Osteoblast (primary cell): Measurements from ENCODE around the gene FOXJ1. TPM values are rescaled to one million over a fixed set of nuclear protein-coding genes. Genes with fewer than 3 reads are reported as not detected.

Experiments
- DNase-seq: peaks from one replicate; pipeline ENCODE4 v3.0.0; 2011; ENCODE audit warnings: low spot score, mixed read lengths; ENCODE audit not compliant: insufficient read length; ENCODE audit errors: missing footprints
- H2AFZ ChIP-seq: 2 replicates; pipeline ENCODE4 v1.6.0; 2011; ENCODE audit warnings: mild to moderate bottlenecking, low read length
- H3K27ac ChIP-seq: 2 replicates; pipeline ENCODE4 v1.5.1; 2011; ENCODE audit warnings: mild to moderate bottlenecking, low read depth, low read length, moderate library complexity
- H3K27me3 ChIP-seq: 2 replicates; pipeline ENCODE4 v1.6.0; 2012; ENCODE audit warnings: mild to moderate bottlenecking, control low read depth, inconsistent platforms, low read length, moderate library complexity; ENCODE audit not compliant: insufficient read depth
- H3K36me3 ChIP-seq: 2 replicates; pipeline ENCODE4 v1.5.1; 2011; ENCODE audit warnings: mild to moderate bottlenecking, low read length, control low read depth, moderate library complexity; ENCODE audit not compliant: insufficient read depth
- H3K4me1 ChIP-seq: 2 replicates; pipeline ENCODE4 v1.5.1; 2011; ENCODE audit warnings: mild to moderate bottlenecking, low read length, control low read depth, moderate library complexity; ENCODE audit not compliant: insufficient read depth
- H3K4me2 ChIP-seq: 2 replicates; pipeline ENCODE4 v1.6.0; 2011; ENCODE audit warnings: mild to moderate bottlenecking, low read length; ENCODE audit not compliant: insufficient read depth
- H3K4me3 ChIP-seq: fragments of 200-600 bp; sonication (generic); 3 replicates; pipeline ENCODE4 v1.5.1; 2012; ENCODE audit warnings: mild to moderate bottlenecking, low read length, inconsistent platforms; ENCODE audit not compliant: insufficient read depth
- H3K79me2 ChIP-seq: 2 replicates; pipeline ENCODE4 v1.6.0; 2012; ENCODE audit warnings: mild to moderate bottlenecking, low read length, control low read depth, inconsistent platforms; ENCODE audit not compliant: insufficient read depth
- H3K9me3 ChIP-seq: 2 replicates; pipeline ENCODE4 v1.5.1; 2011; ENCODE audit warnings: low read depth, low read length, control low read depth
- H4K20me1 ChIP-seq: 2 replicates; pipeline ENCODE4 v1.6.0; 2012; ENCODE audit warnings: mild to moderate bottlenecking, low read length, control low read depth; ENCODE audit not compliant: insufficient read depth
- CTCF ChIP-seq: IDR thresholded peaks from 2 replicates; pipeline ENCODE4 v1.5.1; 2011; ENCODE audit warnings: mild to moderate bottlenecking, low read depth, low read length, moderate library complexity; ENCODE audit errors: extremely low read depth
- total RNA-seq: library from RNA; depleted of rRNA; stranded (reverse); fragments of >200 nt; gene quantifications from 2 replicates; pipeline ENCODE4 v1.2.3, GENCODE V29; 2012

The FOXJ1 gene, protein sequence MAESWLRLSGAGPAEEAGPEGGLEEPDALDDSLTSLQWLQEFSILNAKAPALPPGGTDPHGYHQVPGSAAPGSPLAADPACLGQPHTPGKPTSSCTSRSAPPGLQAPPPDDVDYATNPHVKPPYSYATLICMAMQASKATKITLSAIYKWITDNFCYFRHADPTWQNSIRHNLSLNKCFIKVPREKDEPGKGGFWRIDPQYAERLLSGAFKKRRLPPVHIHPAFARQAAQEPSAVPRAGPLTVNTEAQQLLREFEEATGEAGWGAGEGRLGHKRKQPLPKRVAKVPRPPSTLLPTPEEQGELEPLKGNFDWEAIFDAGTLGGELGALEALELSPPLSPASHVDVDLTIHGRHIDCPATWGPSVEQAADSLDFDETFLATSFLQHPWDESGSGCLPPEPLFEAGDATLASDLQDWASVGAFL
- total RNA-seq, result not detected in 2 replicates

- H3K9me3 ChIP-seq, result no peaks in the 10 kb centered on the region
These were observed at the start of gene FOXJ1 for GRCh38 chr17:76141212-76142038. TSS of gene FOXJ1 (minus strand) at chr17:76141245. CDS start at chr17:76140395, 850 bp downstream.

GRCh38 chr17:76189741-76190140 is 48.7 kb upstream of the FOXJ1 start:
- no peaks in the 10 kb centered on the region for H3K79me2 ChIP-seq
- H4K20me1 ChIP-seq, result no peaks in the 10 kb centered on the region
- TF ChIP-seq CTCF, result no peak
- H3K27me3 ChIP-seq, result peaks cover 19% of the 10 kb centered on the region
- no peak overlapping the region for H3K4me3 ChIP-seq
- no peak overlapping the region for H3K27ac ChIP-seq
- no peaks in the 10 kb centered on the region for H3K9me3 ChIP-seq
- H3K4me2 ChIP-seq, result no peak overlapping the region
- no peak for DNase-seq
- no peaks in the 10 kb centered on the region for H3K36me3 ChIP-seq
- H3K4me1 ChIP-seq, result no peaks in the 10 kb centered on the region
- no peak overlapping the region for H2AFZ ChIP-seq

More at GRCh38 chr17:76141212-76142038, at the start of gene FOXJ1:
- peak; percentile 100 for DNase-seq
- Histone ChIP-seq H3K27me3 (peaks cover 54% of the 10 kb centered on the region), H3K4me2 (peak within 1 kb of the TSS; percentile 91), H3K79me2 (no peaks in the 10 kb centered on the region), H3K27ac (no peak within 1 kb of the TSS), H3K4me3 (peak within 1 kb of the TSS; percentile 77), H3K4me1 (peaks cover 5% of the 10 kb centered on the region), H4K20me1 (no peaks in the 10 kb centered on the region), H2AFZ (peak within 1 kb of the TSS; percentile 96), H3K36me3 (no peaks in the 10 kb centered on the region)
- TF ChIP-seq CTCF, result no peak

DNA sequence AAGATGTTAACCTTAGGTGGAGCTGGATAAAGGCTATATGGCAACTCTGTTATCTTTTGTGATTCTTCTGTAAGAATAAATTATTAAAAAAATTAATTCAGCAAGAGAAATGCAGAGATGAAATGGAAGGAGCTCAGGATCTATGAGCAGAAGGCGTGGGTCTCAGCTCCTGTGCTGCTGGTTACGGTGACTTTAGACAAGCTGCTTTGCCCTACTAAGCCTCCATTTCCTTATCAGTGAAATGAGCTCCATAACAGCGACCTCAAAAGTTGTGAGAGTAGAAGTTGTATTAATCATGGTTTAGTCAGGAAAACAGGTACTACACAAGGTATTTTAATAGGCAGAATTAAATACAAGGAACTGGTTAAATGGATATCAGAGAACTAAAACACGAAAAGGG is 48.2 kb upstream of the FOXJ1 start:
- Histone ChIP-seq H3K27me3 (peaks cover 18% of the 10 kb centered on the region), H3K9me3 (no peaks in the 10 kb centered on the region), H3K27ac (no peak overlapping the region), H3K36me3 (no peaks in the 10 kb centered on the region), H3K4me3 (no peak overlapping the region), H4K20me1 (no peaks in the 10 kb centered on the region), H2AFZ (no peak overlapping the region), H3K4me2 (no peak overlapping the region), H3K4me1 (no peaks in the 10 kb centered on the region), H3K79me2 (no peaks in the 10 kb centered on the region)
- DNase-seq, result no peak
- TF ChIP-seq CTCF, result no peak
